ENCODE results near the gene UQCR10. TPM values are rescaled to one million over a fixed set of nuclear protein-coding genes. Genes with fewer than 3 reads are reported as not detected.

UQCR10 gene
- total and polyA plus RNA-seq, 9 of the 15 experiments (the other 6 are each of a cell fraction or from before 2014, with no cell fraction given), result 128 to 903 (median 163) TPM

GRCh38 chr22:29816980-29817379 lies 49.8 kb downstream of the UQCR10 start:
- Histone ChIP-seq H3K9me1 (ENCODE audit: control insufficient read depth, insufficient read depth, low read length) (peaks cover 4% of the 10 kb centered on the region), H3K9me3 (replicated peaks; ENCODE audit: control insufficient read depth, insufficient read depth, low read depth, low read length) (no peaks in the 10 kb centered on the region), H3K4me3 (no peak overlapping the region), H3K9ac (ENCODE audit: insufficient read depth in 1 of 2, low read depth in 2 of 2, low read length in 2 of 2) (no peak overlapping the region), H4K20me1 (replicated peaks; ENCODE audit: control insufficient read depth, insufficient read depth, low read length) (peaks cover 9% of the 10 kb centered on the region), H2AFZ (ENCODE audit: low read depth, low read length) (no peak overlapping the region), H3K27ac (ENCODE audit: extremely low read depth, low read depth, low read length) (no peak overlapping the region), H3K36me3 (ENCODE audit: control insufficient read depth, insufficient read depth, low read length) (peaks cover 74% of the 10 kb centered on the region; the same call in 2 of the 3 replicates), H3K27me3 (ENCODE audit: control insufficient read depth in 2 of 2, insufficient read depth in 2 of 2, low read length in 2 of 2) (no peaks in the 10 kb centered on the region), H3K4me1 (replicated peaks in 1 of 2; ENCODE audit: control insufficient read depth in 2 of 2, insufficient read depth in 2 of 2, low read length in 2 of 2) (peaks cover under 1 to 10% of the 10 kb centered on the region in 2 experiments; a peak in 3 of 5 replicates), H3K79me2 (ENCODE audit: control insufficient read depth, insufficient read depth, low read length) (no peaks in the 10 kb centered on the region), H3K4me2 (ENCODE audit: insufficient read depth, low read length) (no peak overlapping the region)
- in situ Hi-C loops (cut with MboI), result loop anchor here (10.0 kb wide), 1 partner anchor 188 kb away; no protein-coding TSS in a partner anchor
- DNase-seq (ENCODE audit: extremely low read depth in 1 of 4, low spot score in 3 of 4) (no peak), FAIRE-seq (no peak), ATAC-seq (no peak)
- ChIA-PET CTCF (ENCODE audit: low intra/inter-chr PET ratio) (no interaction called here), POLR2A (interaction anchor here (0.6 kb wide), 1 partner anchor 240 kb away, joined by 3 read pairs; no protein-coding TSS in a partner anchor)
- intact Hi-C loops (cut with micrococcal nuclease), result no loop called here
- 100% methylated on average over 2 of the region's 2 CpGs for WGBS (ENCODE audit: insufficient coverage, low coverage, missing lambda C conversion rate)
- no peak for TF ChIP-seq CHD7 (IDR thresholded peaks at IDR 0.05; ENCODE audit: low read depth, low read length)
- no peak for TF ChIP-seq ZNF263 (CRISPR knock-in tag; IDR thresholded peaks at IDR 0.05; ENCODE audit: borderline replicate concordance)
- BruUV-seq (replicated peaks), result no TSS peak
